Lower leg skin (tissue), 3 donors: ENCODE measurements around the gene ZNF419.
"Not testable (repeated sequence)": the region's sequence is repeated elsewhere in the genome, so short reads cannot be mapped to it uniquely, and the experiment has no call there.

Experiments used
- POLR2A ChIP-seq, 2 donors: fragments of 450-650 bp; IDR thresholded peaks; one replicate each; pipeline ENCODE4 v1.6.1; 2016 to 2017; ENCODE audit warnings: antibody characterized with exemption in 2 of 2, mild to moderate bottlenecking in 1 of 2, moderate library complexity in 1 of 2
- TF ChIP-seq, protein P1 (sequence below), 3 donors: fragments of 450-650 bp; IDR thresholded peaks; one replicate each; pipeline ENCODE4 v1.5.1; 2016; ENCODE audit warnings: antibody characterized with exemption in 3 of 3, mild to moderate bottlenecking in 3 of 3, moderate library complexity in 2 of 3

GRCh38 chr19:57499332-57499679 is 11.8 kb downstream of the ZNF419 start:
- TF ChIP-seq, protein P1, sequence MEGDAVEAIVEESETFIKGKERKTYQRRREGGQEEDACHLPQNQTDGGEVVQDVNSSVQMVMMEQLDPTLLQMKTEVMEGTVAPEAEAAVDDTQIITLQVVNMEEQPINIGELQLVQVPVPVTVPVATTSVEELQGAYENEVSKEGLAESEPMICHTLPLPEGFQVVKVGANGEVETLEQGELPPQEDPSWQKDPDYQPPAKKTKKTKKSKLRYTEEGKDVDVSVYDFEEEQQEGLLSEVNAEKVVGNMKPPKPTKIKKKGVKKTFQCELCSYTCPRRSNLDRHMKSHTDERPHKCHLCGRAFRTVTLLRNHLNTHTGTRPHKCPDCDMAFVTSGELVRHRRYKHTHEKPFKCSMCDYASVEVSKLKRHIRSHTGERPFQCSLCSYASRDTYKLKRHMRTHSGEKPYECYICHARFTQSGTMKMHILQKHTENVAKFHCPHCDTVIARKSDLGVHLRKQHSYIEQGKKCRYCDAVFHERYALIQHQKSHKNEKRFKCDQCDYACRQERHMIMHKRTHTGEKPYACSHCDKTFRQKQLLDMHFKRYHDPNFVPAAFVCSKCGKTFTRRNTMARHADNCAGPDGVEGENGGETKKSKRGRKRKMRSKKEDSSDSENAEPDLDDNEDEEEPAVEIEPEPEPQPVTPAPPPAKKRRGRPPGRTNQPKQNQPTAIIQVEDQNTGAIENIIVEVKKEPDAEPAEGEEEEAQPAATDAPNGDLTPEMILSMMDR (IDR thresholded peaks at IDR 0.05), result not testable (repeated sequence)
- TF ChIP-seq POLR2A (IDR thresholded peaks at IDR 0.05), result not testable (repeated sequence)
